HEK293 (cell line): ENCODE results near the gene UBE2J2.

Source experiments
- CTCF ChIA-PET: fragments of 350-600 bp; formaldehyde crosslinking; extraction: SDS; loops from one replicate; lab custom pipeline; 2021; ENCODE audit warnings: antibody characterized with exemption; lab: Yijun Ruan, JAX
- POLR2A ChIA-PET: fragments of 300-600 bp; formaldehyde crosslinking; extraction: SDS; loops from one replicate; lab custom pipeline; 2020; ENCODE audit warnings: antibody characterized with exemption, inconsistent platforms; lab: Yijun Ruan, JAX
- H3K27ac ChIP-seq: fragments of 200-500 bp; sonication (Bioruptor generic); 2 replicates; pipeline ENCODE4 v1.5.1; 2014; ENCODE audit warnings: low read depth, low read length, control low read depth, inconsistent platforms; ENCODE audit errors: extremely low read depth
- H3K36me3 ChIP-seq, 2 experiments: fragments of 200-500 bp in 1 of 2; sonication (Bioruptor generic) in 1 of 2; 1 replicate in 1 of 2; 2 replicates in 1 of 2; pipeline ENCODE4 v1.5.1; 2014 to 2017; ENCODE audit warnings: inconsistent platforms in 2 of 2, low read length in 2 of 2; ENCODE audit not compliant: control insufficient read depth in 2 of 2, insufficient read depth in 1 of 2
- H3K4me1 ChIP-seq: fragments of 200-500 bp; sonication (Bioruptor generic); 2 replicates; pipeline ENCODE4 v1.5.1; 2014; ENCODE audit warnings: mild to moderate bottlenecking, low read length, inconsistent platforms; ENCODE audit not compliant: control insufficient read depth, insufficient read depth
- H3K4me3 ChIP-seq: 2 replicates; pipeline ENCODE4 v1.5.1; 2011; ENCODE audit warnings: low read depth, mild to moderate bottlenecking, control low read depth, low read length, moderate library complexity
- H3K9me3 ChIP-seq: fragments of 200-500 bp; sonication (Bioruptor generic); 2 replicates; pipeline ENCODE4 v1.5.1; 2014; ENCODE audit warnings: low read depth, low read length, inconsistent platforms; ENCODE audit not compliant: control insufficient read depth, insufficient read depth
- KLF17 ChIP-seq: fragments of 450-650 bp; formaldehyde crosslinking; IDR thresholded peaks from 2 replicates; pipeline ENCODE4 v1.5.1; 2016; ENCODE audit warnings: missing biosample characterization, missing genetic modification characterization
- KLF9 ChIP-seq: fragments of 450-650 bp; formaldehyde crosslinking; IDR thresholded peaks from 2 replicates; pipeline ENCODE4 v1.5.1; 2016; ENCODE audit warnings: missing biosample characterization, missing genetic modification characterization, low read depth
- TSHZ1 ChIP-seq: fragments of 450-650 bp; formaldehyde crosslinking; IDR thresholded peaks from 2 replicates; pipeline ENCODE4 v1.5.1; 2016; ENCODE audit warnings: missing biosample characterization, missing genetic modification characterization, borderline replicate concordance
- ZFHX2 ChIP-seq: fragments of 450-650 bp; formaldehyde crosslinking; conservative IDR thresholded peaks from 2 replicates; pipeline ENCODE4 v1.5.1; 2016; ENCODE audit warnings: missing biosample characterization, missing genetic modification characterization
- ZFP37 ChIP-seq: fragments of 450-650 bp; formaldehyde crosslinking; IDR thresholded peaks from 2 replicates; pipeline ENCODE4 v1.5.1; 2016; ENCODE audit warnings: missing biosample characterization, missing genetic modification characterization
- ZNF112 ChIP-seq: fragments of 450-650 bp; formaldehyde crosslinking; IDR thresholded peaks from 2 replicates; pipeline ENCODE4 v1.5.0; 2017; ENCODE audit warnings: missing biosample characterization, missing genetic modification characterization
- ZNF146 ChIP-seq: fragments of 450-650 bp; formaldehyde crosslinking; IDR thresholded peaks from 2 replicates; pipeline ENCODE4 v1.5.1; 2016; ENCODE audit warnings: missing biosample characterization, missing genetic modification characterization
- ZNF16 ChIP-seq: fragments of 450-650 bp; formaldehyde crosslinking; IDR thresholded peaks from 2 replicates; pipeline ENCODE4 v1.5.1; 2016; ENCODE audit warnings: low read depth, missing biosample characterization, missing genetic modification characterization
- ZNF2 ChIP-seq: fragments of 450-650 bp; formaldehyde crosslinking; IDR thresholded peaks from 2 replicates; pipeline ENCODE4 v1.5.1; 2016; ENCODE audit warnings: missing biosample characterization, missing genetic modification characterization
- ZNF239 ChIP-seq: fragments of 450-650 bp; formaldehyde crosslinking; IDR thresholded peaks from 2 replicates; pipeline ENCODE4 v1.5.1; 2016; ENCODE audit warnings: missing biosample characterization, missing genetic modification characterization
- ZNF280C ChIP-seq: fragments of 450-650 bp; formaldehyde crosslinking; IDR thresholded peaks from 2 replicates; pipeline ENCODE4 v1.5.1; 2016; ENCODE audit warnings: missing biosample characterization, missing genetic modification characterization
- ZNF404 ChIP-seq: fragments of 450-650 bp; formaldehyde crosslinking; IDR thresholded peaks from 2 replicates; pipeline ENCODE4 v1.5.1; 2017; ENCODE audit warnings: missing biosample characterization, missing genetic modification characterization
- ZNF426 ChIP-seq: fragments of 450-650 bp; formaldehyde crosslinking; IDR thresholded peaks from 2 replicates; pipeline ENCODE4 v1.5.1; 2017; ENCODE audit warnings: missing biosample characterization, missing genetic modification characterization, mild to moderate bottlenecking, inconsistent platforms, moderate library complexity
- ZNF623 ChIP-seq: fragments of 450-650 bp; formaldehyde crosslinking; IDR thresholded peaks from 2 replicates; pipeline ENCODE4 v1.5.1; 2016; ENCODE audit warnings: missing biosample characterization, missing genetic modification characterization
- ZNF843 ChIP-seq: fragments of 450-650 bp; formaldehyde crosslinking; IDR thresholded peaks from 2 replicates; pipeline ENCODE4 v1.5.1; 2016; ENCODE audit warnings: missing biosample characterization, missing genetic modification characterization
- ZSCAN4 ChIP-seq: fragments of 450-650 bp; formaldehyde crosslinking; IDR thresholded peaks from 2 replicates; pipeline ENCODE4 v1.5.1; 2017; ENCODE audit warnings: missing biosample characterization, missing genetic modification characterization
- TF ChIP-seq, protein P1 (sequence below): fragments of 450-650 bp; formaldehyde crosslinking; IDR thresholded peaks from 2 replicates; pipeline ENCODE4 v1.5.1; 2016; ENCODE audit warnings: missing biosample characterization, missing genetic modification characterization
- TF ChIP-seq, protein P2 (sequence below): fragments of 450-650 bp; formaldehyde crosslinking; IDR thresholded peaks from 2 replicates; pipeline ENCODE4 v1.5.1; 2017; ENCODE audit warnings: missing biosample characterization, mild to moderate bottlenecking, missing genetic modification characterization, moderate library complexity

The UBE2J2 gene

GRCh38 chr1:1230656-1231399, 42.8 kb downstream of the UBE2J2 start (continued):
- TF ChIP-seq ZNF843 (tag by site-specific recombination) (no peak), TSHZ1 (tag by site-specific recombination) (no peak), ZNF623 (tag by site-specific recombination) (no peak), ZNF146 (tag by site-specific recombination) (0 out of 2 replicates have a peak, but pooled peaks have one; percentile 3), ZNF239 (tag by site-specific recombination) (no peak), KLF17 (tag by site-specific recombination) (no peak)

- no peaks in the 10 kb centered on the region; the same call in 1 of the 2 replicates for H3K4me1 ChIP-seq
- ChIA-PET POLR2A (no interaction called here), CTCF (interaction anchor here (0.5 to 0.9 kb wide), 2 partner anchors 107 to 169 kb away, joined by 3 to 5 read pairs; no protein-coding TSS in a partner anchor)
- H3K4me3 ChIP-seq = no peak overlapping the region
- peaks cover 0 to 61% of the 10 kb centered on the region in 2 experiments; a peak in 2 of 3 replicates for H3K36me3 ChIP-seq
- no peak overlapping the region for H3K27ac ChIP-seq
- no peaks in the 10 kb centered on the region for H3K9me3 ChIP-seq
- TF ChIP-seq ZNF404 (tag by site-specific recombination) = no peak
- TF ChIP-seq, protein P1, sequence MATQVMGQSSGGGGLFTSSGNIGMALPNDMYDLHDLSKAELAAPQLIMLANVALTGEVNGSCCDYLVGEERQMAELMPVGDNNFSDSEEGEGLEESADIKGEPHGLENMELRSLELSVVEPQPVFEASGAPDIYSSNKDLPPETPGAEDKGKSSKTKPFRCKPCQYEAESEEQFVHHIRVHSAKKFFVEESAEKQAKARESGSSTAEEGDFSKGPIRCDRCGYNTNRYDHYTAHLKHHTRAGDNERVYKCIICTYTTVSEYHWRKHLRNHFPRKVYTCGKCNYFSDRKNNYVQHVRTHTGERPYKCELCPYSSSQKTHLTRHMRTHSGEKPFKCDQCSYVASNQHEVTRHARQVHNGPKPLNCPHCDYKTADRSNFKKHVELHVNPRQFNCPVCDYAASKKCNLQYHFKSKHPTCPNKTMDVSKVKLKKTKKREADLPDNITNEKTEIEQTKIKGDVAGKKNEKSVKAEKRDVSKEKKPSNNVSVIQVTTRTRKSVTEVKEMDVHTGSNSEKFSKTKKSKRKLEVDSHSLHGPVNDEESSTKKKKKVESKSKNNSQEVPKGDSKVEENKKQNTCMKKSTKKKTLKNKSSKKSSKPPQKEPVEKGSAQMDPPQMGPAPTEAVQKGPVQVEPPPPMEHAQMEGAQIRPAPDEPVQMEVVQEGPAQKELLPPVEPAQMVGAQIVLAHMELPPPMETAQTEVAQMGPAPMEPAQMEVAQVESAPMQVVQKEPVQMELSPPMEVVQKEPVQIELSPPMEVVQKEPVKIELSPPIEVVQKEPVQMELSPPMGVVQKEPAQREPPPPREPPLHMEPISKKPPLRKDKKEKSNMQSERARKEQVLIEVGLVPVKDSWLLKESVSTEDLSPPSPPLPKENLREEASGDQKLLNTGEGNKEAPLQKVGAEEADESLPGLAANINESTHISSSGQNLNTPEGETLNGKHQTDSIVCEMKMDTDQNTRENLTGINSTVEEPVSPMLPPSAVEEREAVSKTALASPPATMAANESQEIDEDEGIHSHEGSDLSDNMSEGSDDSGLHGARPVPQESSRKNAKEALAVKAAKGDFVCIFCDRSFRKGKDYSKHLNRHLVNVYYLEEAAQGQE (tag by site-specific recombination) = no peak
- TF ChIP-seq ZNF280C = no peak
- TF ChIP-seq, protein P2, sequence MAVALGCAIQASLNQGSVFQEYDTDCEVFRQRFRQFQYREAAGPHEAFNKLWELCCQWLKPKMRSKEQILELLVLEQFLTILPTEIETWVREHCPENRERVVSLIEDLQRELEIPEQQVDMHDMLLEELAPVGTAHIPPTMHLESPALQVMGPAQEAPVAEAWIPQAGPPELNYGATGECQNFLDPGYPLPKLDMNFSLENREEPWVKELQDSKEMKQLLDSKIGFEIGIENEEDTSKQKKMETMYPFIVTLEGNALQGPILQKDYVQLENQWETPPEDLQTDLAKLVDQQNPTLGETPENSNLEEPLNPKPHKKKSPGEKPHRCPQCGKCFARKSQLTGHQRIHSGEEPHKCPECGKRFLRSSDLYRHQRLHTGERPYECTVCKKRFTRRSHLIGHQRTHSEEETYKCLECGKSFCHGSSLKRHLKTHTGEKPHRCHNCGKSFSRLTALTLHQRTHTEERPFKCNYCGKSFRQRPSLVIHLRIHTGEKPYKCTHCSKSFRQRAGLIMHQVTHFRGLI (tag by site-specific recombination) = no peak
- TF ChIP-seq ZNF16 = no peak
- TF ChIP-seq ZSCAN4 (tag by site-specific recombination) = no peak
- TF ChIP-seq ZNF2 = no peak
- no peak for TF ChIP-seq ZFHX2 (tag by site-specific recombination)
- no peak for TF ChIP-seq ZFP37
- TF ChIP-seq TSHZ1 (tag by site-specific recombination) = no peak
- no peak for TF ChIP-seq KLF9 (tag by site-specific recombination)
- TF ChIP-seq ZNF426 (tag by site-specific recombination) = no peak
- no peak for TF ChIP-seq ZNF112 (tag by site-specific recombination)
These were observed 43.9 kb downstream of the UBE2J2 start for GRCh38 chr1:1229770-1230169.
